HEK293 (cell line): Measurements from ENCODE around the gene ZC3H12C.

Source experiments
- CTCF ChIA-PET: fragments of 350-600 bp; formaldehyde crosslinking; extraction: SDS; loops from one replicate; lab custom pipeline; 2021; ENCODE audit warnings: antibody characterized with exemption; lab: Yijun Ruan, JAX
- POLR2A ChIA-PET: fragments of 300-600 bp; formaldehyde crosslinking; extraction: SDS; loops from one replicate; lab custom pipeline; 2020; ENCODE audit warnings: antibody characterized with exemption, inconsistent platforms; lab: Yijun Ruan, JAX
- H3K27ac ChIP-seq: fragments of 200-500 bp; sonication (Bioruptor generic); 2 replicates; pipeline ENCODE4 v1.5.1; 2014; ENCODE audit warnings: low read depth, low read length, control low read depth, inconsistent platforms; ENCODE audit errors: extremely low read depth
- H3K36me3 ChIP-seq, 2 experiments: fragments of 200-500 bp in 1 of 2; sonication (Bioruptor generic) in 1 of 2; 1 replicate in 1 of 2; 2 replicates in 1 of 2; pipeline ENCODE4 v1.5.1; 2014 to 2017; ENCODE audit warnings: inconsistent platforms in 2 of 2, low read length in 2 of 2; ENCODE audit not compliant: control insufficient read depth in 2 of 2, insufficient read depth in 1 of 2
- H3K4me1 ChIP-seq: fragments of 200-500 bp; sonication (Bioruptor generic); 2 replicates; pipeline ENCODE4 v1.5.1; 2014; ENCODE audit warnings: mild to moderate bottlenecking, low read length, inconsistent platforms; ENCODE audit not compliant: control insufficient read depth, insufficient read depth
- H3K4me3 ChIP-seq: 2 replicates; pipeline ENCODE4 v1.5.1; 2011; ENCODE audit warnings: low read depth, mild to moderate bottlenecking, control low read depth, low read length, moderate library complexity
- H3K9me3 ChIP-seq: fragments of 200-500 bp; sonication (Bioruptor generic); 2 replicates; pipeline ENCODE4 v1.5.1; 2014; ENCODE audit warnings: low read depth, low read length, inconsistent platforms; ENCODE audit not compliant: control insufficient read depth, insufficient read depth
- EGR2 ChIP-seq: fragments of 450-650 bp; formaldehyde crosslinking; IDR thresholded peaks from 2 replicates; pipeline ENCODE4 v1.5.1; 2016; ENCODE audit warnings: low read depth, missing biosample characterization, missing genetic modification characterization
- MEIS1 ChIP-seq: sonication (generic); formaldehyde crosslinking; IDR thresholded peaks from 2 replicates; pipeline ENCODE4 v1.8.1; 2022; ENCODE audit warnings: missing genetic modification reagents, mild to moderate bottlenecking, borderline replicate concordance
- SCRT2 ChIP-seq: fragments of 450-650 bp; formaldehyde crosslinking; IDR thresholded peaks from 2 replicates; pipeline ENCODE4 v1.5.1; 2016; ENCODE audit warnings: missing biosample characterization, missing genetic modification characterization
- ZBTB20 ChIP-seq: fragments of 450-650 bp; formaldehyde crosslinking; IDR thresholded peaks from 2 replicates; pipeline ENCODE4 v1.5.1; 2016; ENCODE audit warnings: missing biosample characterization, missing genetic modification characterization
- ZBTB44 ChIP-seq: fragments of 450-650 bp; IDR thresholded peaks from 2 replicates; pipeline ENCODE4 v1.5.1; 2018; ENCODE audit warnings: missing biosample characterization, mild to moderate bottlenecking, missing genetic modification characterization
- ZBTB48 ChIP-seq: fragments of 450-650 bp; formaldehyde crosslinking; IDR thresholded peaks from 2 replicates; pipeline ENCODE4 v1.5.1; 2016; ENCODE audit warnings: missing biosample characterization, missing genetic modification characterization
- ZBTB8A ChIP-seq: fragments of 450-650 bp; formaldehyde crosslinking; IDR thresholded peaks from 2 replicates; pipeline ENCODE4 v1.5.1; 2016; ENCODE audit warnings: missing biosample characterization, missing genetic modification characterization
- ZFHX2 ChIP-seq: fragments of 450-650 bp; formaldehyde crosslinking; conservative IDR thresholded peaks from 2 replicates; pipeline ENCODE4 v1.5.1; 2016; ENCODE audit warnings: missing biosample characterization, missing genetic modification characterization
- ZFP37 ChIP-seq: fragments of 450-650 bp; formaldehyde crosslinking; IDR thresholded peaks from 2 replicates; pipeline ENCODE4 v1.5.1; 2016; ENCODE audit warnings: missing biosample characterization, missing genetic modification characterization
- ZNF341 ChIP-seq: fragments of 450-650 bp; formaldehyde crosslinking; IDR thresholded peaks from 2 replicates; pipeline ENCODE4; 2016; ENCODE audit warnings: low read depth, missing biosample characterization, missing genetic modification characterization
- ZNF362 ChIP-seq: fragments of 450-650 bp; formaldehyde crosslinking; IDR thresholded peaks from 2 replicates; pipeline ENCODE4 v1.5.1; 2016; ENCODE audit warnings: missing biosample characterization, missing genetic modification characterization
- ZNF366 ChIP-seq: fragments of 450-650 bp; formaldehyde crosslinking; conservative IDR thresholded peaks from 2 replicates; pipeline ENCODE4 v1.5.1; 2016; ENCODE audit warnings: missing biosample characterization, missing genetic modification characterization
- ZNF394 ChIP-seq: fragments of 450-650 bp; formaldehyde crosslinking; IDR thresholded peaks from 2 replicates; pipeline ENCODE4 v1.5.1; 2016; ENCODE audit warnings: missing biosample characterization, missing genetic modification characterization, mild to moderate bottlenecking, moderate library complexity, borderline replicate concordance
- ZNF426 ChIP-seq: fragments of 450-650 bp; formaldehyde crosslinking; IDR thresholded peaks from 2 replicates; pipeline ENCODE4 v1.5.1; 2017; ENCODE audit warnings: missing biosample characterization, missing genetic modification characterization, mild to moderate bottlenecking, inconsistent platforms, moderate library complexity
- ZNF433 ChIP-seq: fragments of 450-650 bp; formaldehyde crosslinking; IDR thresholded peaks from 2 replicates; pipeline ENCODE4 v1.5.1; 2016; ENCODE audit warnings: missing biosample characterization, missing genetic modification characterization, low read depth
- ZNF510 ChIP-seq: fragments of 450-650 bp; formaldehyde crosslinking; IDR thresholded peaks from 2 replicates; pipeline ENCODE4 v1.5.1; 2018; ENCODE audit warnings: mild to moderate bottlenecking, missing genetic modification characterization, missing biosample characterization; ENCODE audit not compliant: insufficient replicate concordance
- ZNF549 ChIP-seq: fragments of 450-650 bp; IDR thresholded peaks from 2 replicates; pipeline ENCODE4 v1.5.1; 2018; ENCODE audit warnings: missing biosample characterization, missing genetic modification characterization, mild to moderate bottlenecking, inconsistent platforms, moderate library complexity
- ZNF660 ChIP-seq: fragments of 450-650 bp; IDR thresholded peaks from 2 replicates; pipeline ENCODE4 v1.5.1; 2018; ENCODE audit warnings: missing biosample characterization, mild to moderate bottlenecking, missing genetic modification characterization
- ZNF843 ChIP-seq: fragments of 450-650 bp; formaldehyde crosslinking; IDR thresholded peaks from 2 replicates; pipeline ENCODE4 v1.5.1; 2016; ENCODE audit warnings: missing biosample characterization, missing genetic modification characterization
- ZSCAN16 ChIP-seq: fragments of 450-650 bp; formaldehyde crosslinking; IDR thresholded peaks from 2 replicates; pipeline ENCODE4 v1.5.1; 2016; ENCODE audit warnings: missing biosample characterization, missing genetic modification characterization
- TF ChIP-seq, protein P1 (sequence below): fragments of 450-650 bp; formaldehyde crosslinking; IDR thresholded peaks from 2 replicates; pipeline ENCODE4 v1.5.1; 2016; ENCODE audit warnings: missing biosample characterization, missing genetic modification characterization
- TF ChIP-seq, protein P2 (sequence below): fragments of 450-650 bp; formaldehyde crosslinking; IDR thresholded peaks from 2 replicates; pipeline ENCODE4 v1.5.1; 2017; ENCODE audit warnings: missing biosample characterization, missing genetic modification characterization
- TF ChIP-seq, protein P3 (sequence below): fragments of 450-650 bp; formaldehyde crosslinking; IDR thresholded peaks from 2 replicates; pipeline ENCODE4 v1.5.1; 2016; ENCODE audit warnings: missing biosample characterization, missing genetic modification characterization

ZC3H12C gene

DNA sequence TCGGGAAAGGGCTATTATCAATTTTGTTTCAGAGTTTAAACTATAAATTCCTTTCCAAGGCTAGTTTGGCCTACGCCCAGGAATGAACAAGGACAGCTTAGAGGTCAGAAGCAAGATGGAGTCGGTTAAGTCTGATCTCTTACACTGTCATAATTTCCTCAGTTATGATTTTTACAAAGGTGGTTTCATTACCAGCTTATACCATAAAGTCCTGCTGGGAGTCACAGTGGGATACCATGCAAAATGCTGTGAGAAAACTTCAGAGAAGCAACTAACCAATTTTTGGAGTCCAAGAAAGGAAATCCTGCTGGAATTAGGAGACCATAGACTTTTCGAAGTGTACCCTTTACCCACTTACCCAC, 17.4 kb upstream of the ZC3H12C start:
- no peaks in the 10 kb centered on the region for H3K36me3 ChIP-seq
- TF ChIP-seq ZBTB20 (tag by site-specific recombination) (no peak), SCRT2 (tag by site-specific recombination) (peak; percentile 26; the same call in 1 of the 2 replicates), ZNF433 (tag by site-specific recombination) (no peak)
- TF ChIP-seq, all 188 proteins: peak for 1
- POLR2A ChIA-PET = no interaction called here
- Histone ChIP-seq H3K4me3 (no peak overlapping the region), H3K27ac (peak overlapping the region; percentile 47), H3K9me3 (no peaks in the 10 kb centered on the region), H3K4me1 (0 out of 2 replicates have a peak, but pooled peaks cover 3% of the 10 kb centered on the region)
- CTCF ChIA-PET = interaction anchor here (1.1 kb wide), 1 partner anchor 16 kb away, joined by 4 read pairs; no protein-coding TSS in a partner anchor

DNA sequence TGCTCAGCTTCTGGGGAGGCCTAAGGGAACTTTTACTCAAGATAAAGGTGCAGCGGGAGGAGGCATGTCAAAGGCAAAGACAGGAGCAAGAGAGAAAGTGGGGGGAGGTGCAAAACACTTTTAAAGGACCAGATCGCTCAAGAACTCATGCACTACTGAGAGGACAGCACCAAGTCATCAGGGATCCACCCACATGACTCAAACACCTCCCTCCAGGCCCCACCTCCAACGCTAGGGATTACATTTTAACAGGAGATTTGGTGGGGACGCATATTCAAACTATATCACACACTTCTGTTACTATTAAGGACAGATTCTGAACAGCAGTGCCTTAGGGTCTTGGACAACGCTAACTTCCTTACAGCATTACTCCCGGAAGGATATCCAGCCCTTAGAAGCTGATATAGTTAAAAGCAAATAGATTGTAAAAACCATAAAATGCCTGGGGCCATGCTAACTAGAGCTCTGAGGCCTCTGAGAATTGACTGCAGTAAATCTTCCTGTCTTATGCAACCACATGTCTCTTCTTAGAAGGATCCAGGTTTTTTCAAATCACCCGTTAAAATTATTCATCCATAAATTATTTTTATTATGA, 16.7 kb upstream of the ZC3H12C start:
- no peaks in the 10 kb centered on the region for H3K36me3 ChIP-seq
- 0 out of 2 replicates have a peak, but pooled peaks cover 3% of the 10 kb centered on the region for H3K4me1 ChIP-seq
- ChIA-PET POLR2A (interaction anchor here (1.3 kb wide), 1 partner anchor 11 kb away, joined by 3 read pairs; no protein-coding TSS in a partner anchor), CTCF (interaction anchor here (0.6 to 1.3 kb wide), 4 partner anchors 10 to 168 kb away, joined by 3 to 9 read pairs (median 4); no protein-coding TSS in a partner anchor)
- H3K9me3 ChIP-seq = no peaks in the 10 kb centered on the region
- peak overlapping the region; percentile 47 for H3K27ac ChIP-seq
- no peak overlapping the region; the same call in 1 of the 2 replicates for H3K4me3 ChIP-seq
- TF ChIP-seq ZBTB48 (tag by site-specific recombination) (peak; percentile 48), ZNF549 (tag by site-specific recombination) (no peak), ZNF426 (tag by site-specific recombination) (no peak), ZNF362 (tag by site-specific recombination) (no peak), ZSCAN16 (tag by site-specific recombination) (no peak), ZNF843 (tag by site-specific recombination) (0 out of 2 replicates have a peak, but pooled peaks have one; percentile 14), ZNF366 (tag by site-specific recombination) (0 out of 2 replicates have a peak, but pooled peaks have one; percentile 21), ZBTB8A (tag by site-specific recombination) (0 out of 2 replicates have a peak, but pooled peaks have one; percentile 31), EGR2 (no peak), ZNF660 (no peak), ZBTB44 (tag by site-specific recombination) (peak; percentile 46), ZFHX2 (tag by site-specific recombination) (no peak), MEIS1 (peak; percentile 39; the same call in 1 of the 2 replicates), ZNF394 (tag by site-specific recombination) (no peak), ZNF341 (tag by site-specific recombination) (peak; percentile 70), ZNF510 (tag by site-specific recombination) (no peak), ZFP37 (tag by site-specific recombination) (no peak)
- TF ChIP-seq, protein P1, sequence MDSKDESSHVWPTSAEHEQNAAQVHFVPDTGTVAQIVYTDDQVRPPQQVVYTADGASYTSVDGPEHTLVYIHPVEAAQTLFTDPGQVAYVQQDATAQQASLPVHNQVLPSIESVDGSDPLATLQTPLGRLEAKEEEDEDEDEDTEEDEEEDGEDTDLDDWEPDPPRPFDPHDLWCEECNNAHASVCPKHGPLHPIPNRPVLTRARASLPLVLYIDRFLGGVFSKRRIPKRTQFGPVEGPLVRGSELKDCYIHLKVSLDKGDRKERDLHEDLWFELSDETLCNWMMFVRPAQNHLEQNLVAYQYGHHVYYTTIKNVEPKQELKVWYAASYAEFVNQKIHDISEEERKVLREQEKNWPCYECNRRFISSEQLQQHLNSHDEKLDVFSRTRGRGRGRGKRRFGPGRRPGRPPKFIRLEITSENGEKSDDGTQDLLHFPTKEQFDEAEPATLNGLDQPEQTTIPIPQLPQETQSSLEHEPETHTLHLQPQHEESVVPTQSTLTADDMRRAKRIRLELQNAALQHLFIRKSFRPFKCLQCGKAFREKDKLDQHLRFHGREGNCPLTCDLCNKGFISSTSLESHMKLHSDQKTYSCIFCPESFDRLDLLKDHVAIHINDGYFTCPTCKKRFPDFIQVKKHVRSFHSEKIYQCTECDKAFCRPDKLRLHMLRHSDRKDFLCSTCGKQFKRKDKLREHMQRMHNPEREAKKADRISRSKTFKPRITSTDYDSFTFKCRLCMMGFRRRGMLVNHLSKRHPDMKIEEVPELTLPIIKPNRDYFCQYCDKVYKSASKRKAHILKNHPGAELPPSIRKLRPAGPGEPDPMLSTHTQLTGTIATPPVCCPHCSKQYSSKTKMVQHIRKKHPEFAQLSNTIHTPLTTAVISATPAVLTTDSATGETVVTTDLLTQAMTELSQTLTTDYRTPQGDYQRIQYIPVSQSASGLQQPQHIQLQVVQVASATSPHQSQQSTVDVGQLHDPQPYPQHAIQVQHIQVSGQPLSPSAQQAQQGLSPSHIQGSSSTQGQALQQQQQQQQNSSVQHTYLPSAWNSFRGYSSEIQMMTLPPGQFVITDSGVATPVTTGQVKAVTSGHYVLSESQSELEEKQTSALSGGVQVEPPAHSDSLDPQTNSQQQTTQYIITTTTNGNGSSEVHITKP (tag by site-specific recombination) = peak; percentile 76
- TF ChIP-seq, protein P2, sequence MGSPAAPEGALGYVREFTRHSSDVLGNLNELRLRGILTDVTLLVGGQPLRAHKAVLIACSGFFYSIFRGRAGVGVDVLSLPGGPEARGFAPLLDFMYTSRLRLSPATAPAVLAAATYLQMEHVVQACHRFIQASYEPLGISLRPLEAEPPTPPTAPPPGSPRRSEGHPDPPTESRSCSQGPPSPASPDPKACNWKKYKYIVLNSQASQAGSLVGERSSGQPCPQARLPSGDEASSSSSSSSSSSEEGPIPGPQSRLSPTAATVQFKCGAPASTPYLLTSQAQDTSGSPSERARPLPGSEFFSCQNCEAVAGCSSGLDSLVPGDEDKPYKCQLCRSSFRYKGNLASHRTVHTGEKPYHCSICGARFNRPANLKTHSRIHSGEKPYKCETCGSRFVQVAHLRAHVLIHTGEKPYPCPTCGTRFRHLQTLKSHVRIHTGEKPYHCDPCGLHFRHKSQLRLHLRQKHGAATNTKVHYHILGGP = peak; percentile 80
- TF ChIP-seq, protein P3, sequence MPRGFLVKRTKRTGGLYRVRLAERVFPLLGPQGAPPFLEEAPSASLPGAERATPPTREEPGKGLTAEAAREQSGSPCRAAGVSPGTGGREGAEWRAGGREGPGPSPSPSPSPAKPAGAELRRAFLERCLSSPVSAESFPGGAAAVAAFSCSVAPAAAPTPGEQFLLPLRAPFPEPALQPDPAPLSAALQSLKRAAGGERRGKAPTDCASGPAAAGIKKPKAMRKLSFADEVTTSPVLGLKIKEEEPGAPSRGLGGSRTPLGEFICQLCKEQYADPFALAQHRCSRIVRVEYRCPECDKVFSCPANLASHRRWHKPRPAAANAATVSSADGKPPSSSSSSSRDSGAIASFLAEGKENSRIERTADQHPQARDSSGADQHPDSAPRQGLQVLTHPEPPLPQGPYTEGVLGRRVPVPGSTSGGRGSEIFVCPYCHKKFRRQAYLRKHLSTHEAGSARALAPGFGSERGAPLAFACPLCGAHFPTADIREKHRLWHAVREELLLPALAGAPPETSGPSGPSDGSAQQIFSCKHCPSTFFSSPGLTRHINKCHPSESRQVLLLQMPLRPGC (tag by site-specific recombination) = no peak
